HG02798 (cell line): ENCODE measurements around the gene SAPCD2.
"Not testable (repeated sequence)": the region's sequence is repeated elsewhere in the genome, so short reads cannot be mapped to it uniquely, and the experiment has no call there.

Experiments used
- ATAC-seq: cut with Tn5 transposase; IDR thresholded peaks from one replicate; pipeline ENCODE4 v1.9.1; 2021; ENCODE audit warnings: mild to moderate bottlenecking; ENCODE audit not compliant: unreplicated experiment, poor library complexity

The SAPCD2 gene

DNA sequence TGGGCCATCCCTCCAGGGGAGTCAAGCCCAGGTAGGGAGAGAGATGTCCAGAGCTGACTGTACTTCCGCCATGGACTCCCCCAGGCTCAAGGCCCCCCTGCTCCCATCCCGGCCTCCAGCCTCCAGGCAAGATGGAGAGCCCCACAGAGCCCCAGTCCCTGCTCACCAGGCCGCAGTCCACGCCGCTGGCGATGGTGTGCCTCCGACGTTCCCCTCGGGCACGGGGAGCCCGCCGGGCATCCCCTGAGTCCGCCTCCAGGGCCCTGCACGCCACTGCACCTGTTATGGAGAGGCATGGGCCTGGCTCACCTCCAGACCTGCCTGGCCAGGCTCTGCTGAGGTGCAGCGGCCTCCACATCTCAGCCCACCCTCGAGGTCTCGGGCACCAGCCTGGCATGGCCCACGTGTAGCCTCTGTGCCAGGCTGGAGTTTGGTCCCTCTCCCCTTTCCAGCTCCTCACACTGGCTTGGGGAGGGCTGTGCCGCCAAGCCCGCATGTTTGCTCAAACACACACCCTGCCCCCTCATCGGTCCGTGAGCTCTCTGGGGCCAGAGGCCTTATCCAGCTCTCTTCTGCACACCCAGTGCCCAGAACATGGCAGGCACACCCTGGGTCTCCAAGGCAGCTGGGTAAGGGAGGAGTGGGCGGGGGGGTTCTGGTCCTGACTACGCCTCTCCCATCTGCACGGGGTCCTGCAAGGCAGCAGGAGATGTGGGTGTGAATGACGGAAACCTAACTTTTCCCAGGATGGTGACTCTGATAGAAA is 4.1 kb downstream of the SAPCD2 start:
- no peak for ATAC-seq

DNA sequence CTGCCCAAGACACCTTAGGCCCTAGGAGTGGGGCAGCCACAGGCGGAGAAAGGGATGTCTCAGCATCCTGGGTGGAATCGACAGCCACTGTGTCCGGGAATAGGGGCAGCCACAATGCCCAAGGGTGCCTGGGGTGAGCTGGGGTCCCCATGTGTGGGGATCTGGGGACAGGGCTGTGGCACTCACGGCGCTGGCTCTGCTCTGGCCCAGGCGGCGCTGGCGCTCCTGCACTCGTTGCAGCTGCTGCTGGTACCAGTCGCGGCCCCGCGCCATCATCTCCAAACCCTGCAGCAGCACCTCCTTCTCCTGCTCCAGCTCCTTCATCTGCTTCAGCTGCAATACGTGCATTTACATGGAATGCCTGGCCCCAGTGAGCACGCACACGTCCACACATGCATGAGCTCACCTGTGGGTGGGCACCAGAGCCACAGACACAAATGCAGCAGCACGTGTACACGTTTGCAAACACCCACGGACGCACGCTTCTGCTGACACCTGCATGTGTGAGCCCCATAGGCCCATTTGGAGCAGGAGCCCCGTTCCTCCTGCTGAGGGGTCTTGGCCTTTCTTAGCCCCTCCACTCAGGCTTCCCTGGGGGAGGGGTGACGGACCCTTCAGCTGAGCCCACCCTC is 4.9 kb downstream of the SAPCD2 start:
- ATAC-seq = no peak

DNA sequence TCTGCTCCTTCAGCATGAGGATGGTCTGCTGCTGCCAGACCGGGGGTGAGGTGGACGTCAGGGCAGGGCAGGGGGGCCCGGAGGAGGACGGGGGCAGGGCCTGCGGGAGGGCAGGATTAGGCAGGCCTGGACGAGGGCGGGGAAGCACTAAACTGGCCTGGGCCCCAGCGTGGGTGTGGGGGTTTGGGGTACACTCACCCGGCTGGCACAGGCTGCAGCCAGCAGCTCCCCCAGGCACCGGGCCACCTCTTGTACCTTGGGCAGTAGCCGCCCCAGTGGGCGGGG is 5.5 kb downstream of the SAPCD2 start:
- no peak for ATAC-seq

DNA sequence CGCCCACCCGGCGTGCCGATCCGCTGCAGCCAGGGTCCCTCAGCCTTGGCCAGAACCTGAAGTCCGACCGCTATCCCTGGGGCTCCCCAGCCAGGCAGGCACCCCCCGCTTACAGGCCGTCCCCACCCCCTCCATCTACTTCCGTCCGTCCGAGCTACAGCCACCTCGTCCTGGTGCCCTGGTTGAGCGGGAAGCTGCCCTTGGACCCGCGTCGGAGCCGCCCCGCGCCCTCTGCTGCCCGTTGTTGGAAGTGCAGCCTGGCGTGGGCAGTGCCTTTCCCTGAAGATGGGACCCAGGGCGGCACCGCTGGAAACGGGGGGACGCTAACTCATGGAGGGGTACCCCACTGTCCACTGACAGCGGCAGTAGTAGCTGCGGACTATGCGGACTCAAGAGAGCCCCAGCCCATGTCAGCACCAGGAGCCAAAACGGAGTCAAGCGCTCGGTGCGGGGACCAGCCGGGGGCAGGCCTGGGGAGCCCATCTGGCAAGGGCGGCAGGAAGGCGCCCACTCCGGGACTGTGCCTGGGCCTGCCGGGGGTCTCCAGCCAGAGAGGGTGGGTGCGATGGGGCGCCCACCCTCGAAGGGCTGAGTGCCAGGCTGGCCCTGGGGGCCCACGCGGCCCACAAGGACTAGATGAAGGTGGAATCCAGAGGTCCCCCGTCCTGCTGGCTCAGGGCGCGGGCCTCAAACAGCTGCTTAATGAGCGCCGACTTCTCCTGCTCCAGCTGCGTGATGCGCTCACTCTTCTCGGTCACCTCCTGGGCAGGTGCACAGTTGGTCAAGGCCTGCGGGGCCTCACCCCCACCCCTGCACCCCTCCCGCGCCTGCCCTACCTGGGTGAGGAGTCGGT is 6.1 kb downstream of the SAPCD2 start:
- no peak for ATAC-seq

DNA sequence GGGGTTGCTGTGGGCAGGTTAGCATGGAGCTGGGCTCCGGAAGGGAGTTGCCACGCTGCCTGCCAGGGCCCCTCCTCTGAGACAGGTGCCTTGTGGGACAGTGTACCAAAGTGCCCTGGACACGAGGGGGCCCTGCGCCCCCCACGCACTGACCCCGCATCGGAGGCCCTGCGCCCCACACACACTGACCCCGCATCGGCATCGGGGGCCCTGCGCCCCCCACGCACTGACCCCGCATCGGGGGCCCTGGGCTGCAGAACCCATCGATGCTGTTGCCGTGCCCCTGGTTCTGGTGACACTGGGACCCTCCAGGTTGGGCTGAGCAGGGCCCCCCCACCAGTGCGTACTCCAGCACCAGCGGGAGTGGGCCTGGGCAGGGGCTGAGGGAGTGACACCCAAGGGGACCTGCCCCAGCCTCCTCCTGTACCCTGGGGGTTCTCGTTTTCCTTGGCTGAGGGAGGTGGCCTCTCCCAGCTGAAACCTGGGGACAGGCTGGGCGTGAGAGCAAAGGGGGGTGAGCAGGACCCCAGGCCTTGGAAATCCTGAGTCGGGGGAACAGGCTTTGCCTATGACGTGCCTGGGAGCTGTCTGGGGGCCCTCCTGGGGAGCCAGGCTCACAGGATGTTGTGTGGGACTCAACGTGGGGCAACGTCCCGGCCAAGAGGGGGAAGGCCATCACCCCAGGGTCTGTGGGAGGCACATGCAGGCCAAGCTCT is 6.9 kb downstream of the SAPCD2 start:
- no peak for ATAC-seq

DNA sequence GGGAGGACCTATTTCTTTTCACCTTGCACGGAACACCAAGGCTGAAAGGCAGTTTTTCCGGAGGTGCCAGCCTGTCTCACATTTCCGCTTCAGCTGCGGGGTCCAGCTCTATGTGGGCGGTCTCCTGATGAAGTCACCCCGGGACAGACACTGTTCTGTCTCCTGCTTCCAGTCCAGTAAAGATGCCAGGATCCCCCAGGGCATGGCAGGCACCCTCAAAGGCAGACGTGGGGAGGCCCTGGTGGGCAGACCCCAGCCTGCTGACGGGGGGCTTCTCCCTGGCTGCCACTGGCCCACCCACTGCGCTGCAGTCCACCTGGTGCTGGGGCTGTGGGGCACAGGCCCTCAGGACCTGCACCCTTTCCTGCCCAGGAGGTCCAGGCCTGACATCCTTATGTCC is 7.6 kb downstream of the SAPCD2 start:
- ATAC-seq = not testable (repeated sequence)

DNA sequence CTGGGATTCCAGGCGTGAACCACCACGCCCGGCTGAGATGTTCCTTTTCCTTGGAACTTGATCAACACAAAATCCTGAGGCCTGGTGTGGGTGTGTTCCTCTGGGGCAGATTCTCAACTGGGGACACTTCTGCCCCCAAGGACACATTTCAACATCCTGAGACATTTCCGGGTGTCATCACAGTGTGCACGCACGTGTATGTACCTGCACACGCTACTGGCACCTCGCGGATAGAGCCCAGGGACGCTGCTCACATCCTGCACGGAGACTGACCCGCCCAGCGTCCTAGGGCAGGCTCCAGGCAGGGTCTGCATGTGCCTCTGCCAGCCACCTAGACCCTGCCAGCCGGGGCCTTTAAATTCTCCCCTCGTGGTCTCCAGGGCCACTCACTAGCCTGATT is 8.0 kb downstream of the SAPCD2 start:
- ATAC-seq = no peak

DNA sequence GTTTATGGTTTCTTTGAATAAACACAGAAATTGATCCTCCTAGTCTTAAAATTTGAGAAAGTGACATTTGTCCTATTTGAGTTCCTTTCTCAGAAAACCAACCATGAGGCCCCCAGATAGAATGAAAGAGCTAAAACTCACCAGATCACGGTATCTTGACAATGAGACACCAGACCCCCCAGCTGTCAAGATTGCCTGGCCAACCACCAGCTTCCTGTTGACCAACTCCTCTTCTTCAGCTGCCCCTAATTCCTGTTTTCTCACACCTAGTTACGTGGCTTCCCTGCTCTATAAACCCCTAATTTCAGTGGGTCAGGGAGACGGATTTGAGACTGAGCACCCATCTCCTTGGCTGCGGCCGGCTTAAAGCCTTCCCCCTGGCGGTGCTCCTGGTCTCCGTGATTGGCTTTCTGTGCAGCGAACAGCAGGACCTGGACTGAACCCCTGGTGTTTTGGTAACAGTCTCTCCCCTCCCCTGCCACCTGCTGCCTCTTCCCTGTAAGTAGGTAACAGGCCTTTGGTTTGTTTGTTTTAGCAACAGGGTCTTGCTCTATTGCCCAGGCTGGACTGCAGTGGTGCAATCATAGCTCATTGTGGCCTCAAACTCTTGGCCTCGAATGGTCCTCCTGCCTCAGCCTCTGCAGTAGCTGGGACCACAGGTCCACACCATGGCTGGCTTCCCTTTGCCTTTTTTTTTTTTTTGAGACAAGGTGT is 11.7 kb downstream of the SAPCD2 start:
- ATAC-seq = no peak

DNA sequence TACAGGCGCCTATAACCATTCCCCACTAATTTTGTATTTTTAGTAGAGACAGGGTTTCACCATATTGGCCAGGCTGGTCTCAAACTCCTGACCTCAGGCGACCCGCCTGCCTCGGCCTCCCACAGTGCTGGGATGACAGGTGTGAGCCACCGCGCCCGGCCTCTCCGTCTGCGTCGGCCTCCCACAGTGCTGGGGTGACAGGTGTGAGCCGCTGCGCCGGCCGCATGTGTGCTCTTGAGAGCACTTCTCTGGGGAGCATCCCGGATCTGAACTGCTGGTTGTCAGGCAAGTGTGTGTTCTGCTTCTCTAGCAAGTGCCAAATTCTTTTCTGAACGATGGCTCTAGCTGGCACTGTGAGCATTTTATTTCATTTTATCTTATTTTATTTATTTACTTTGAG is 12.8 kb downstream of the SAPCD2 start:
- no peak for ATAC-seq

DNA sequence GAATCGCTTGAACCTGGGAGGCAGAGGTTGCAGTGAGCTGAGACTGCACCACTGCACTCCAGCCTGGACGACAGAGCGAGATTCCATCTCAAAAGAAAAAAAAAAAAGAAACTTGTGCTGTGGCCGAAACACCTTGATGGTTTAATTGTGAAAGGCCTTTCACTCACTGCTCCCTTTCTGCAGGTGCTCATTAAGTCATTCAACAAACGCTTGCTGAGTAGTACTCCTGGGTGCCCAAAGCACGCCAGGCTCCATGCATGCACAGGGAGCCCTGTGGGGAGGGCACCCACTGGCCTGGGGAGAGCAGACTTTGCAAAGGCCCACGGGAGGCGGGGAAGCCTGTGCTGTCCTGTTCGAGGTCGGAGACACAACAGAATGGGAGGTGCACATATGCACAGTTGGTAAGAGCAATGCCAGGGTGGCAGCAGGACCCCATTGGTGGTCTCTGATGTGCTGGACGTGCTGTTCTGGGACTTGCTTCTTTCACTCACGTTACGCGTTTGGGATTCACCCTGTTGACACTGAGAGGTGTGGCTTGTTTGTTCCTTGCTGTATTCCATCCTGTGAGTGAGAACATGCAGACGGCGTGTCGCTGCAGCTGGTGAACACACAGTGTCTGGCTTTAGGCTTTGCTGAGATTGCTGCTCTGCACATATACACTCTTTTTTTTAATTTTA is 13.5 kb downstream of the SAPCD2 start:
- ATAC-seq = no peak

DNA sequence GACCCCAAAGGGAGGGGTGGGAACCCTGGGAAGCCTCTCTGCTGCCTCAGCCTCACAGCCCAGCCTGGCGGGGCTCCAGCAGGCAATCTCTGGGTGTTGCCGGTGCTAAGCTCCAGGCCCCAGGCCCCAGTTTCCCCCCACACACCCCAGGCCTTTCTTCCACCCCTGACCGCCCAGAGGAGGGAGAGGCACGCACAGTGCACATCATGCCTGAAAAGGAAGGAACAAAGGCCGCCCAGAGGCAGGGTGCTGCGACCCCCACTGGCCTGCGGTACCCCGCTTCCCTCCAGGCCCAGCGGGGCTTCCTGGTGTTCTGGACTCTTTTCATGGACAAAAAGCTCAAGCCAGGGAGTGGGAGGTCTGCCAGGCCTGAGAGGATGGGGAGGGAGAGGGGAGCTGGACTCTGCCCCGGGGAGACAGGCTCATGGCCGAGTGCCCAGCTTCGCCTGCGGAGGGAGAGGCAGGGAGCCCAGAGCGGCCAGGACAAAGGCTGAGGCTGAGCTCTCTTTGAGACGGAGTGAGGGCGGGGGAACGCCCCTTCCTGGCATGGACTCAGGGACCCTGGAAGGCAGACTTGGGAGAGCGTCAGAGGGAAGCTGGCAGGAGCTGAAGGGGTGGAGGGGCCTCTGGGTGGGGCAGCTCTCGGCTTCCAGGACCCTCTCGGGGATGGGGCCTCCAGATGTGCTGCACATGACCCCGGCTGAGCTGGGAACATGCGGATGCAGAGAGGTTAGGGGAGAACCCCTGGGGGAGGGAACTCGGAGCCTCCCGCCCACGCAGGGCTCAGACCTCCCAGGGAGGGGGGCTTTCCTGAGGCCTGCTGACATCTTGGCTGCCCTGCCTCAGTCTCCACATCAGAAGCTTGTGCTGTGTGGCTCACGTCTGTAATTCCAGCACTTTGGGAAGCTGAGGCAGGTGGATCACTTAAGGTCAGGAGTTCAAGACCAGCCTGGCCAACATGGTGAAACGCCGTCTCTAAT is 14.7 kb downstream of the SAPCD2 start:
- no peak for ATAC-seq

DNA sequence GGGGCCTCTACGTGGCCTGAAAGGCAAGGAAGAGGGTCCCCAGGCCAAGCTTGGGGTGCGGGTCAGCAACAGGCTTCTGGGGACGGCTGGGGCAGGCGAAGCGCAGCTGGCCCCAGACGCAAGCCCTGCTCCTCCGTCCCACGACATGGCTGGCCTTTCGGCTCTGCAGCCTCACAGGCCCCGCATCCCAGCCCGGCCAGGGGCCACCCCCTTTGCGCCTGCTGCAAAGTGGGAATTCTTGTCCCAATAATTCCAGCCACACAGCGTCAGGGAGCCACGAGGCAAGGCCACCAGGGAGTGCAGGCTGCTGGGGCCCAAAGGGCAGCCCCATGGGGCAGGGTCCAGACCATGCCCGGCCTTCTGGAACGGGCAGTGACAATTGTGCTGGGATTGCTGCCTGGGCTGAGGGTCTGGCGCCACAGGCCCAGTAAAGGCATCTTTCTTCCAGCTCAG is 15.4 kb downstream of the SAPCD2 start:
- ATAC-seq = no peak

DNA sequence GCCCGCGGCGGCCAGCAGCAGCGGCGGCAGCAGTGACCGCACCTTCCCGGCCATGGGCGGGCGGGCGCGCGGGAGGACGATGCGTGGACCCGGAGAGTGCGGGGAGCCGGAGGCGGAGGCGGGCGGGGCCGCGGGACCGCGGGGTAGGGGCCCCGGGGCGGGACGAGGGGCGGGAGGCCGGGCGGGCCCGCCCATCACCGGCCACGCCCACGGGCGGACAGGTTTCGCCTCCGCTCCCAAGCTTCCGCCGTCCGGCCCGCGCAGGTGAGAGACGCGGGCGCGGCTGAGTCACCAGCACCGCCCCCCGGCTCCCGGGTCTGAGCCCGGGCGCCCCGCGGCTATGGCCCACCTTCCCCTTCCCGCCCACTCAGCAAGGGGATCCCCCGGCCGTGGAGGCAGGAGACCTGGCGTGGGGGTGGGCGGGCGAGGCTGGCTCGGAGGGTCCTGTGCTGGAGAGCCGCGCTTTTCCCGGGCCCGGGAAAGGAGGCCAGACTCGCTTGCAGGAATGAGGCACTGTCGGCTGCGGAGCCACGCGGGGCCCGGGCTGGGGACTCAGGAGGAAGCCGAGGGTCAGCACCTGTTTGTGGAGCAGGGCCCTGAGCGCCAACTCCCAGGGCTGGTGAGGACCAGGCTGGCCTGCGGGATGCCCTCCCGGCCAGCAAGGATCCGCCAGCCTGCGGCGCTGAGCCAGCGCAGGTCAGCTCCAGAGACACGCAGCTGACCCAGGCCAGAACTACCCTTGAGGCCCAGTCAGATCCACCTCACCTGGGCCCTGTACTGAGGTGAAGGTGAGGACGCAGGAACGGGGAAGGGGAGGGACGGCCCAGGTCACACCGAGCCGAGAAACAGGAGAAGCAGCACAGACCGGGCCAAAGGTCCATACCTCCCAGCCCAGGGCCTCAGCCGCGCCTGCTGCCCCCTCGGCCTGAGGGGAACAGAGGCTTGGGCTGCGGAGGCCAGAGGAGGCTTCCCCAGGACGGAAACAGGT is 16.1 kb downstream of the SAPCD2 start, which contains the start of gene ENTPD2:
TSS of gene ENTPD2 (minus strand) at position 118 of the 988 bp plus-strand sequence. CDS start at position 54, 64 bp downstream.
- ATAC-seq = no peak

DNA sequence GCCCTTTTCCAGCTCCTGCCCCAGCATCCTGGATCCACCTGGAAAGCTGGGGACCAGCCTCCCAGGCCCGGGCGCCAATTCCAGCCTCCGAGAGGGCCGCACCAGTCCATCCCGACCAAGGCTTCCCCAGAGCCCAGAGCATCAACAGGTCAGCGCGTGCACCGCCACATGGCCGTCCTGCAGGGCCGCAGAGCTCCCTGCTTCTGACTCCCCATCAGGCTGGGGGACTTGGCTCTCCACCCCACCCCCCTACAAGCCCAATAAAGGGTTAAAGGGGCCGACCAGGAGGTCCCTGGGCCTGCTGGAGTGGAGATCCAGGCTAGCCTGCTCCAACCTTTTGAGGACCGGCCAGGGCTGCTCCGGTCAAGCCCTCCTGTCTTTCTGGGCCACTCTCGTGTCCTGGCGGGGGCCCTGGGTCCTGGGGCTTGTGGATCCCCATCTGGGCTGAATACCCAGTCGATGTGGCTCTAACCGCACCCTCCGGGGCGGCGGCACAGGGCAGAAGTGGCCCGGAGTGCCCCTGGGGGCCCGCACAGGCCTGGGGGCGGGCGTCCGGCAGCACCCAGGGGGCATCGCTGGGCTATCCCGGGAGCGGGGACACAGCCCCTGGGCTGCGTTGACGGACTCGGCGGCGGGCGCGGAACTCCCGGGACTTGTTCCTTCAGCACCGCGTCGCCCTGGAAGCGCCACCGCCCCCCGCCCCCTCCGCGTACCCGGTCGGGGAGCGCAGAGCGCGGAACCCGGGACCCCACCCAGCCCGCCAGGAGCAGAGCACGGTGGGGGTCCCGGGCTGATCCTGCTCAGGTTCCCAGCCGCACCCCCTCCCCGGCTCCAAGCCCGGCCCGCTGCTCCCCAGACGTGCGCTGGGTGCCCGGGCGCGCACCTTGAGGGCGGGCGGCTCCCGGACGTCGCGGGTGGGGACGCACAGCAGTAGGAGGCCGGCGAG is 17.1 kb downstream of the SAPCD2 start:
- ATAC-seq = no peak

DNA sequence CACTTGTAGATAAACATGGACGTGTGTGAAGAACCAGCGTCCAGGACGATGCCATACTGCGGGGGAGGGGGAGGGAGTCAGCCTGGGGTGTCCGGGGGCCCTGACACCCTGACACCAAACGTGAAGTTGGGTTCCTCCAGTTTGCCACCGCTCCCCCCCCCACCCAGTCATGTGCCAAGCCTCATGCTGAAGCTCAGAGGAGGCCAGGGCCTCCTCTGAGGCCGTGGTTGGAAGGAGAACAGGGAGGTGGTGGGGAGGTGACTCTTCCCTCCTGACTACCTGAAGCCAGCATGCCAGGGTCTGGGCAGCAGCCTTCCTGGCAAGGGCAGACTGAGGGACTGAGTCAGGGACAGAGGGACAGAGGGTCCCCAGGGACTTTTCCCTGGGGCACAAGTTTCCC is 18.1 kb downstream of the SAPCD2 start:
- ATAC-seq = no peak

DNA sequence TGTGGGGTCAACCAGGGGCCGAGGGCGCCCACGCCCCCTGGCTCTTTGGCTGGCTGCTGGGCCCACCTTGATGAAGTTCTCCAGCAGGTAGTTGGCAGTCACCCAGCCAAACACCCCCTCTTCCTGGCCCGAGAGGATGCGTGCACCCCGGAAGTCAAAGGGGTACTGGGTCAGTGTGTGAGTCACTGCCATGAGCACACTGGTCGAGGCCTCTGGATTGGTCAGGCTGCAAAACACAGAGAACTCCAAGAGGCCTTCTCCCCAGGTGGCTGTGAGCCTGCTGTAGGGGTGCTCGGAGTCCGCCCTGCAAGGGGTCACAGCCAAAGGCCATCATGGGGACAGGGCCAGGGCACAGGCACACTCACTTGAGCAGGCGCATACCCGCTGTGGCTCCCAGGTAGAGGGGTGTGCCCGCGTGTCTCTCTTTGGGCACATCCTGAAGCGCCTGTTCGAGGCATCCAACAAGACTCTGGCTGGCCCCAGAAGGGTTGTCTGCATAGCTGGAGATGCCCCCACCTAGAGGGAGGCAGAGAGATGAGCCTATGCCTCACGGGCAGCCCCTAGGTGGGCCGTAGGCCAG is 19.1 kb downstream of the SAPCD2 start:
- no peak for ATAC-seq
